H9 (cell line): Measurements from ENCODE around the gene CALR. TPM values are rescaled to one million over a fixed set of nuclear protein-coding genes. Genes with fewer than 3 reads are reported as not detected.
"Not testable (repeated sequence)": the region's sequence is repeated elsewhere in the genome, so short reads cannot be mapped to it uniquely, and the experiment has no call there.

Source experiments
- DNase-seq: peaks from one replicate; pipeline ENCODE4 v3.0.0-alpha.2; 2017
- H2AFZ ChIP-seq: one replicate; pipeline ENCODE4 v1.6.1; 2013; ENCODE audit warnings: mild to moderate bottlenecking, low read length, control low read depth, moderate library complexity
- H2AK5ac ChIP-seq: 2 replicates; pipeline ENCODE4 v1.6.1; 2013; ENCODE audit warnings: low read length, control low read depth, mixed read lengths; ENCODE audit not compliant: insufficient read length
- H2BK120ac ChIP-seq: one replicate; pipeline ENCODE4 v1.6.1; 2013; ENCODE audit warnings: low read depth, mild to moderate bottlenecking, low read length, control low read depth, inconsistent platforms; ENCODE audit not compliant: poor library complexity, severe bottlenecking
- H2BK12ac ChIP-seq: 2 replicates; pipeline ENCODE4 v1.6.1; 2013; ENCODE audit warnings: low read length, control low read depth, mixed read lengths, low read depth; ENCODE audit not compliant: insufficient read length
- H2BK15ac ChIP-seq: 2 replicates; pipeline ENCODE4 v1.6.1; 2013; ENCODE audit warnings: low read depth, low read length, control low read depth
- H2BK20ac ChIP-seq: one replicate; pipeline ENCODE4 v1.6.1; 2013; ENCODE audit warnings: low read depth, mild to moderate bottlenecking, low read length, control low read depth, inconsistent platforms; ENCODE audit not compliant: poor library complexity, severe bottlenecking
- H2BK5ac ChIP-seq: 2 replicates; pipeline ENCODE4 v1.6.1; 2013; ENCODE audit warnings: low read length, control low read depth, mixed read lengths; ENCODE audit not compliant: insufficient read length
- H3K14ac ChIP-seq: 2 replicates; pipeline ENCODE4 v1.6.1; 2013; ENCODE audit warnings: low read length, control low read depth; ENCODE audit not compliant: insufficient read depth
- H3K18ac ChIP-seq: 2 replicates; pipeline ENCODE4 v1.6.1; 2013; ENCODE audit warnings: low read depth, mild to moderate bottlenecking, mixed read lengths, low read length, control low read depth; ENCODE audit not compliant: insufficient read length
- H3K23ac ChIP-seq: 2 replicates; pipeline ENCODE4 v1.6.1; 2013; ENCODE audit warnings: low read length, control low read depth, mixed read lengths, low read depth; ENCODE audit not compliant: insufficient read length
- H3K23me2 ChIP-seq: 2 replicates; pipeline ENCODE4 v1.6.1; 2013; ENCODE audit warnings: low read depth, mild to moderate bottlenecking, mixed read lengths, low read length, control low read depth; ENCODE audit not compliant: insufficient read length, poor library complexity, severe bottlenecking
- H3K27ac ChIP-seq: 2 replicates; pipeline ENCODE4 v1.5.1; 2013; ENCODE audit warnings: low read length, control low read depth, mixed read lengths, low read depth; ENCODE audit not compliant: insufficient read length
- H3K27me3 ChIP-seq: 2 replicates; pipeline ENCODE4 v1.6.1; 2013; ENCODE audit warnings: low read length, control low read depth, inconsistent platforms; ENCODE audit not compliant: insufficient read depth
- H3K4ac ChIP-seq: 2 replicates; pipeline ENCODE4 v1.6.1; 2013; ENCODE audit warnings: low read depth, mild to moderate bottlenecking, control low read depth, inconsistent platforms, low read length, moderate library complexity
- H3K4me1 ChIP-seq: 2 replicates; pipeline ENCODE4 v1.6.1; 2013; ENCODE audit warnings: low read length, control low read depth, inconsistent platforms; ENCODE audit not compliant: insufficient read depth
- H3K4me2 ChIP-seq: 2 replicates; pipeline ENCODE4 v1.6.1; 2013; ENCODE audit warnings: low read length, control low read depth, mixed read lengths; ENCODE audit not compliant: insufficient read length, insufficient read depth
- H3K56ac ChIP-seq: 2 replicates; pipeline ENCODE4 v1.6.1; 2013; ENCODE audit warnings: low read depth, mild to moderate bottlenecking, mixed read lengths, low read length, control low read depth; ENCODE audit not compliant: insufficient read length
- H3K79me1 ChIP-seq: 2 replicates; pipeline ENCODE4 v1.6.1; 2013; ENCODE audit warnings: low read depth, mild to moderate bottlenecking, moderate library complexity, low read length, control low read depth, inconsistent platforms; ENCODE audit not compliant: insufficient read depth, poor library complexity, severe bottlenecking
- H3K79me2 ChIP-seq: 2 replicates; pipeline ENCODE4 v1.6.1; 2013; ENCODE audit warnings: low read length, control low read depth, inconsistent platforms; ENCODE audit not compliant: insufficient read depth
- H3K9ac ChIP-seq: 2 replicates; pipeline ENCODE4 v1.6.1; 2013; ENCODE audit warnings: low read length, control low read depth, mixed read lengths; ENCODE audit not compliant: insufficient read length; ENCODE audit errors: extremely low read depth
- H3K9me3 ChIP-seq: one replicate; pipeline ENCODE4 v1.6.1; 2013; ENCODE audit warnings: low read depth, low read length, inconsistent platforms; ENCODE audit not compliant: control insufficient read depth
- H3T11ph ChIP-seq: one replicate; pipeline ENCODE4 v1.6.1; 2013; ENCODE audit warnings: mild to moderate bottlenecking, low read length, control low read depth, inconsistent platforms
- H4K20me1 ChIP-seq: one replicate; pipeline ENCODE4 v1.6.1; 2013; ENCODE audit not compliant: control insufficient read depth, insufficient read length, insufficient read depth
- H4K5ac ChIP-seq: 2 replicates; pipeline ENCODE4 v1.6.1; 2013; ENCODE audit warnings: low read depth, mild to moderate bottlenecking, mixed read lengths, low read length, control low read depth; ENCODE audit not compliant: insufficient read length
- H4K8ac ChIP-seq: replicated peaks from 2 replicates; pipeline ENCODE4 v1.6.1; 2013; ENCODE audit warnings: low read length, control low read depth, mixed read lengths, low read depth; ENCODE audit not compliant: insufficient read length
- H4K91ac ChIP-seq: 2 replicates; pipeline ENCODE4 v1.6.1; 2013; ENCODE audit warnings: low read depth, mild to moderate bottlenecking, moderate library complexity, mixed read lengths, low read length, control low read depth; ENCODE audit not compliant: insufficient read length
- H3K27ac Mint-ChIP-seq, 3 experiments: 2 replicates in 2 of 3; 3 replicates in 1 of 3; pipeline ENCODE4 v1.8.0; 2020 to 2021; ENCODE audit warnings: mixed read lengths in 3 of 3, mild to moderate bottlenecking in 1 of 3, moderate library complexity in 1 of 3
- H3K27me3 Mint-ChIP-seq: 2 replicates; pipeline ENCODE4 v1.8.0; 2021; ENCODE audit warnings: low read depth, mild to moderate bottlenecking, moderate library complexity, mixed read lengths
- H3K36me3 Mint-ChIP-seq, 3 experiments: 2 replicates in 2 of 3; 3 replicates in 1 of 3; pipeline ENCODE4 v1.8.0; 2020 to 2021; ENCODE audit warnings: low read depth in 3 of 3, mixed read lengths in 3 of 3; ENCODE audit not compliant: insufficient read depth in 1 of 3
- H3K4me1 Mint-ChIP-seq, 2 experiments: 2 replicates each; pipeline ENCODE4 v1.8.0; 2020; ENCODE audit warnings: mixed read lengths in 2 of 2
- H3K4me3 Mint-ChIP-seq, 2 experiments: 2 replicates in 1 of 2; 3 replicates in 1 of 2; pipeline ENCODE4 v1.8.0; 2020 to 2021; ENCODE audit warnings: mild to moderate bottlenecking in 2 of 2, mixed read lengths in 2 of 2, moderate library complexity in 1 of 2
- H3K9me3 Mint-ChIP-seq, 2 experiments: 2 replicates in 1 of 2; 3 replicates in 1 of 2; pipeline ENCODE4 v1.8.0; 2020; ENCODE audit warnings: mild to moderate bottlenecking in 2 of 2, mixed read lengths in 2 of 2, moderate library complexity in 1 of 2
- WGBS: extraction: QIAGEN DNeasy Blood & Tissue Kit; methylation state at CpG from one replicate; pipeline ENCODE4 v1.1.7; 2013; ENCODE audit warnings: missing lambda C conversion rate, low lambda C conversion rate, mixed read lengths; ENCODE audit not compliant: insufficient read length; ENCODE audit errors: extremely low coverage; 5-methylcytosine and 5-hydroxymethylcytosine counted together
- total RNA-seq: library from RNA; stranded (reverse); gene quantifications from 2 replicates; pipeline ENCODE4 v1.2.1, GENCODE V29; 2021
- TF ChIP-seq, protein P1 (sequence below): fragments of 200-600 bp; sonication (generic); conservative IDR thresholded peaks from 3 replicates; pipeline ENCODE4 v1.8.0; 2021; ENCODE audit warnings: antibody characterized with exemption, mild to moderate bottlenecking

CALR gene
- total RNA-seq, 1 experiment from 2014 or later: 887 TPM

DNA sequence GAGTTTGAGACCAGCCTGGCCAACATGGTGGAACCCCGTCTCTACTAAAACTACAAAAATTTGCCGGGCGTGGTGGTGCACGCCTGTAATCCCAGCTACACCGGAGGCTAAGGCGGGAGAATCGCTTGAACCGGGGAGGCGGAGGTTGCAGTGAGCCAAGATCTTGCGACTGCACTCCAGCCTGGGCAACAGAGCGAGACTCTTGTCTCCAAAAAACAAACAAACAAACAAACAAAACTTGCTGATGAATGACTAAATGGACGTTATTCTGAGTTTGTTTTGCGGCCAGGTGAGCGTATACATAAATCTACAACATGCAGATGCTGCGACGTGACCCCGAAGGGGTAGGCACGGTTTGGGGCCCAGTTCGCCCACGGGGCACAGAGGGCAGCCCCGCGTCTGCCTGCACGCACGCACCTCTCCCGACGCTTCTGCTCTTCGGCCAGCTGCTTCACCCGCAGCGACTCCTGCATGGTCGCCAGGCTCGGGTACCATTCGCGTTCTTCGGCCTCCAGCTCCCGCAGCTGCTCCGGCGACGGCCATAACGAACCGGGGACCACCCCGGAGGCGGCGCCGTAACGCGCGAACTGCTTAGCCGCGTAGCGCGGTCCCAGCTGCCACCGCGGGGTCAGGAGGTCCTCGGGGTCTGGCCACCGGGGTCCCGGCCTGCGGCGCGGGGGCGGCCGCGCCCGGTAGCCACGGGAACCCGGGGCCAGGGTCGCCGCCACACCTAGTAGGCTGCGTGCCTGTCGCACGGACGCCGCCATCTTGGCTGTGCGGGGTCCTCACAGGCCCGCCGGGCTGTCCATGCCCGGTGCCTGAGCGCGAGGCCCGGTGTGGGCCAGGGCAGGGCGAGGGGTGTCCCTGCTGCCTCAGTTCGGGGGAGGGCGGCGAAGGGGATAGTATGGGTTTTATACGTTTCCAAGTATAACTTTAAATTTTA is 18.3 kb downstream of the CALR start, which contains the start of gene GADD45GIP1:
TSS of gene GADD45GIP1 (minus strand) at position 778 of the 943 bp plus-strand sequence. CDS start at position 767, 11 bp downstream.
- Histone ChIP-seq H3K23ac (no peak within 1 kb of the TSS), H3K9ac (peak within 1 kb of the TSS; percentile 68), H2AK5ac (no peak within 1 kb of the TSS), H4K91ac (no peak within 1 kb of the TSS), H3K79me1 (peaks cover 5% of the 10 kb centered on the region), H3K27ac (no peak within 1 kb of the TSS), H2AFZ (no peak within 1 kb of the TSS), H4K5ac (no peak within 1 kb of the TSS), H3K18ac (peak within 1 kb of the TSS; percentile 9), H3K9me3 (no peaks in the 10 kb centered on the region), H4K20me1 (no peaks in the 10 kb centered on the region), H2BK12ac (no peak within 1 kb of the TSS), H3K14ac (peak within 1 kb of the TSS; percentile 41), H2BK20ac (no peak within 1 kb of the TSS), H2BK15ac (no peak within 1 kb of the TSS), H3K4ac (no peak within 1 kb of the TSS), H3K27me3 (no peaks in the 10 kb centered on the region), H4K8ac (no peak within 1 kb of the TSS), H3T11ph (no peak within 1 kb of the TSS), H3K4me2 (peak within 1 kb of the TSS; percentile 52), H3K4me1 (no peaks in the 10 kb centered on the region; the same call in 1 of the 2 replicates), H3K79me2 (peaks cover 7% of the 10 kb centered on the region; the same call in 1 of the 2 replicates), H2BK5ac (no peak within 1 kb of the TSS), H2BK120ac (no peak within 1 kb of the TSS), H3K56ac (no peak within 1 kb of the TSS), H3K23me2 (peaks cover 3% of the 10 kb centered on the region)
- TF ChIP-seq, protein P1, sequence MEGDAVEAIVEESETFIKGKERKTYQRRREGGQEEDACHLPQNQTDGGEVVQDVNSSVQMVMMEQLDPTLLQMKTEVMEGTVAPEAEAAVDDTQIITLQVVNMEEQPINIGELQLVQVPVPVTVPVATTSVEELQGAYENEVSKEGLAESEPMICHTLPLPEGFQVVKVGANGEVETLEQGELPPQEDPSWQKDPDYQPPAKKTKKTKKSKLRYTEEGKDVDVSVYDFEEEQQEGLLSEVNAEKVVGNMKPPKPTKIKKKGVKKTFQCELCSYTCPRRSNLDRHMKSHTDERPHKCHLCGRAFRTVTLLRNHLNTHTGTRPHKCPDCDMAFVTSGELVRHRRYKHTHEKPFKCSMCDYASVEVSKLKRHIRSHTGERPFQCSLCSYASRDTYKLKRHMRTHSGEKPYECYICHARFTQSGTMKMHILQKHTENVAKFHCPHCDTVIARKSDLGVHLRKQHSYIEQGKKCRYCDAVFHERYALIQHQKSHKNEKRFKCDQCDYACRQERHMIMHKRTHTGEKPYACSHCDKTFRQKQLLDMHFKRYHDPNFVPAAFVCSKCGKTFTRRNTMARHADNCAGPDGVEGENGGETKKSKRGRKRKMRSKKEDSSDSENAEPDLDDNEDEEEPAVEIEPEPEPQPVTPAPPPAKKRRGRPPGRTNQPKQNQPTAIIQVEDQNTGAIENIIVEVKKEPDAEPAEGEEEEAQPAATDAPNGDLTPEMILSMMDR: no peak
- no CpG with 5 or more reads among the region's 84 CpGs for WGBS
- H3K27me3 Mint-ChIP-seq: peaks cover 5% of the 10 kb centered on the region
- H3K4me3 Mint-ChIP-seq: peak within 1 kb of the TSS; percentile 88 to 94
- peak within 1 kb of the TSS; percentile 58 to 90 (median 82) for H3K27ac Mint-ChIP-seq
- peaks cover 21 to 34% of the 10 kb centered on the region in 2 experiments for H3K4me1 Mint-ChIP-seq
- DNase-seq: peak; percentile 80
- H3K9me3 Mint-ChIP-seq: peaks cover 0 to 3% of the 10 kb centered on the region in 2 experiments; a peak in 2 of 5 replicates
- H3K36me3 Mint-ChIP-seq: peaks cover 15 to 39% (median 37%) of the 10 kb centered on the region in 3 experiments

DNA sequence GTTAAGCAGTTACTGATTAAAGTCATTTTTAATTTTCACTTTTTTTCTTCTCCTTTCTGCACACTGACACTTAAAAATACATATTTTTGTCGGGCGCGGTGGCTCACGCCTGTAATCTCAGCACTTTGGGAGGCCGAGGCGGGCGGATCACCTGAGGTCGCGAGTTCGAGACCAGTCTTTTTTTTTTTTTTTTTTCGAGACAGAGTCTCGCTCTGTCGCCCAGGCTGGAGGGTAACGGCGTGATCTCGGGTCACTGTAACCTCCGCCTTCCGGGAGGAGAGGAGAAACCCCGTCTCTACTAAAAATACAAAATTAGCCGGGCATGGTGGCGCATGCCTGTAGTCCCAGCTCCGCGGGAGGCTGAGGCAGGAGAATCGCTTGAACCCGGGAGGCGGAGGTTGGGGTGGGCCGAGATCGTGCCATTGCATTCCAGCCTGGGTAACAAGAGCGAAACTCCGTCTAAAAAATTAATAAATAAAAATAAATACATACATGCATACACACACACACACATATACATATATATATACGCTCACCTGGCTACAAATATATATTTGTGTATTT is 19.1 kb downstream of the CALR start:
- H3K4ac ChIP-seq, H2BK20ac ChIP-seq, H2BK120ac ChIP-seq, H3K4me2 ChIP-seq, H3K18ac ChIP-seq, H2AFZ ChIP-seq, H2BK12ac ChIP-seq, H3K79me2 ChIP-seq, H4K91ac ChIP-seq, H3K27me3 ChIP-seq, H3K23ac ChIP-seq, H3K4me1 ChIP-seq, H3K9me3 ChIP-seq, H3K56ac ChIP-seq, H2BK5ac ChIP-seq, H3K9me3 Mint-ChIP-seq, H2BK15ac ChIP-seq, H4K8ac ChIP-seq, H3K27ac ChIP-seq, DNase-seq, H3K14ac ChIP-seq, H3K79me1 ChIP-seq, H4K20me1 ChIP-seq, H4K5ac ChIP-seq, H3K23me2 ChIP-seq, H3K27me3 Mint-ChIP-seq, H3T11ph ChIP-seq, H3K9ac ChIP-seq, H2AK5ac ChIP-seq: not testable (repeated sequence)
- no CpG with 5 or more reads among the region's 31 CpGs for WGBS
- Mint-ChIP-seq H3K4me1 (peaks cover 20 to 31% of the 10 kb centered on the region in 2 experiments), H3K4me3 (peak overlapping the region; percentile 68 to 83), H3K27ac (peak overlapping the region; percentile 32 to 80 (median 70); a peak in 5 of 7 replicates), H3K36me3 (peaks cover 13 to 32% (median 31%) of the 10 kb centered on the region in 3 experiments)
